ENCODE measurements around the gene YBX3.

DNA sequence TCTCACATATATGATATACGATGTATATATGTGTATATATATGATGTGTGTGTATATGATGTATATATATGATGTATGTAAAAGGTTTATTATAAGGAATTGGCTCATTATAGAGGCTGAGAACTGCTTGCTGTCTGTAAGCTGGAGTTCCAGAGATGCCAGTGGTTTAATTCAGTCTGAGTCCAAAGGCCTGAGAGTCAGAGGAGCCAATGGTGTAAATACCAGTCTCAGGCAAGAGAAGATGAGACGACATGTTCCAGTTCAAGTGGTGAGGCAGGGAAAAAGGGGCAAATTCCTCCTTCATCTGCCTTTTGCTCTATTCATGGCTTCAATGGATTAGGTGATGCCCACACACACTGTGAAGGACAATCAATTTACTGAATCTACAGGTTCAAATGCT is 32.2 kb downstream of the YBX3 start:
- TF ChIP-seq CTCF (IDR thresholded peaks at IDR 0.05): no peak
- no peak for TF ChIP-seq POLR2A (IDR thresholded peaks at IDR 0.05)
